GM23338 (cell line): Measurements from ENCODE around the gene ZNF865. TPM values are rescaled to one million over a fixed set of nuclear protein-coding genes. Genes with fewer than 3 reads are reported as not detected.
A peak's percentile ranks its signal among the peaks of the same experiment; 100 is the strongest.

Experiments
- ATAC-seq: fragments of 200-7000 bp; cut with Tn5 transposase; 3 replicates; pipeline ENCODE4 v1.9.1; 2020
- DNase-seq: peaks from one replicate; pipeline ENCODE4 v3.0.0-alpha.2; 2015; ENCODE audit warnings: low spot score
- H2AFZ ChIP-seq: fragments of 200-600 bp; sonication (generic); 2 replicates; pipeline ENCODE4 v1.8.0; 2016; ENCODE audit warnings: antibody characterized with exemption, mild to moderate bottlenecking, moderate library complexity
- H3F3A ChIP-seq: fragments of 200-600 bp; sonication (generic); replicated peaks from 2 replicates; pipeline ENCODE4 v1.8.0; 2017; ENCODE audit warnings: antibody characterized with exemption, mixed run types, low read depth
- H3K27ac ChIP-seq: fragments of 200-600 bp; sonication (generic); 2 replicates; pipeline ENCODE4 v1.6.1; 2016; ENCODE audit warnings: low read depth
- H3K27me3 ChIP-seq: fragments of 200-600 bp; sonication (generic); 2 replicates; pipeline ENCODE4 v1.8.0; 2016; ENCODE audit warnings: mild to moderate bottlenecking, mixed run types, moderate library complexity; ENCODE audit not compliant: insufficient read depth
- H3K36me3 ChIP-seq: fragments of 200-600 bp; sonication (generic); 2 replicates; pipeline ENCODE4 v1.8.0; 2016; ENCODE audit warnings: mild to moderate bottlenecking; ENCODE audit not compliant: insufficient read depth
- H3K4me1 ChIP-seq: fragments of 200-600 bp; sonication (generic); 2 replicates; pipeline ENCODE4 v1.8.0; 2016; ENCODE audit warnings: mild to moderate bottlenecking, moderate library complexity; ENCODE audit not compliant: insufficient read depth
- H3K4me2 ChIP-seq: fragments of 200-600 bp; sonication (generic); 2 replicates; pipeline ENCODE4 v1.7.1; 2017; ENCODE audit warnings: mixed run types
- H3K4me3 ChIP-seq: fragments of 200-600 bp; sonication (generic); 2 replicates; pipeline ENCODE4 v1.6.1; 2016; ENCODE audit warnings: mixed run types
- H3K79me2 ChIP-seq: fragments of 200-600 bp; sonication (generic); replicated peaks from 2 replicates; pipeline ENCODE4 v1.8.0; 2017; ENCODE audit warnings: mild to moderate bottlenecking; ENCODE audit not compliant: insufficient read depth
- H3K9me2 ChIP-seq: fragments of 200-600 bp; sonication (generic); 2 replicates; pipeline ENCODE4 v1.8.0; 2017; ENCODE audit not compliant: insufficient read depth
- H4K20me1 ChIP-seq: fragments of 200-600 bp; sonication (generic); replicated peaks from 2 replicates; pipeline ENCODE4 v1.8.0; 2017; ENCODE audit warnings: mild to moderate bottlenecking; ENCODE audit not compliant: insufficient read depth
- H3K27ac Mint-ChIP-seq: 2 replicates; pipeline ENCODE4 v1.8.0; 2020; ENCODE audit warnings: inconsistent platforms, mild to moderate bottlenecking, moderate library complexity, mixed read lengths
- H3K27me3 Mint-ChIP-seq: 3 replicates; pipeline ENCODE4 v1.8.0; 2022; ENCODE audit warnings: low read depth, mild to moderate bottlenecking, moderate library complexity, mixed read lengths, inconsistent platforms; ENCODE audit not compliant: insufficient read depth, poor library complexity
- H3K36me3 Mint-ChIP-seq: 3 replicates; pipeline ENCODE4 v1.8.0; 2021; ENCODE audit warnings: low read depth, mild to moderate bottlenecking, inconsistent platforms, moderate library complexity, mixed read lengths
- H3K4me1 Mint-ChIP-seq: 3 replicates; pipeline ENCODE4 v1.8.0; 2020; ENCODE audit warnings: mild to moderate bottlenecking, inconsistent platforms, mixed read lengths
- H3K4me3 Mint-ChIP-seq: 3 replicates; pipeline ENCODE4 v1.8.0; 2021; ENCODE audit warnings: moderate library complexity, mild to moderate bottlenecking, inconsistent platforms, mixed read lengths
- H3K9me3 Mint-ChIP-seq: 3 replicates; pipeline ENCODE4 v1.8.0; 2020; ENCODE audit warnings: moderate library complexity, mild to moderate bottlenecking, inconsistent platforms, mixed read lengths
- CREB1 ChIP-seq: fragments of 250-450 bp; sonication (Bioruptor Pico); IDR thresholded peaks from 2 replicates; pipeline ENCODE4 v1.5.0; 2020; ENCODE audit warnings: low read depth, mild to moderate bottlenecking, moderate library complexity
- CTCF ChIP-seq, 2 experiments: fragments of 200-600 bp in 1 of 2; sonication (generic) in 1 of 2; conservative IDR thresholded peaks; 2 replicates each; pipeline versions ENCODE4 v1.5.1 to v1.6.1; 2016 to 2017; ENCODE audit warnings: antibody characterized with exemption in 2 of 2, low read depth in 2 of 2, mild to moderate bottlenecking in 2 of 2, moderate library complexity in 1 of 2
- EZH2 ChIP-seq: fragments of 200-600 bp; sonication (generic); IDR thresholded peaks from one replicate; pipeline ENCODE4 v1.8.0; 2017; ENCODE audit warnings: antibody characterized with exemption, mild to moderate bottlenecking, low read depth; ENCODE audit not compliant: unreplicated experiment
- JUNB ChIP-seq: IDR thresholded peaks from one replicate; pipeline ENCODE4 v1.6.1; 2016; ENCODE audit warnings: antibody characterized with exemption; ENCODE audit not compliant: unreplicated experiment
- NANOG ChIP-seq: IDR thresholded peaks from 2 replicates; pipeline ENCODE4 v1.6.1; 2016; ENCODE audit warnings: antibody characterized with exemption, borderline replicate concordance
- POLR2AphosphoS5 ChIP-seq: IDR thresholded peaks from 2 replicates; pipeline ENCODE4 v1.6.1; 2016; ENCODE audit warnings: antibody characterized with exemption, low read depth
- polyA plus RNA-seq: library from polyadenylated mRNA; unstranded; fragments of >200 nt; fragmentation: Nextera tagmentation; extraction: Ambion mirVana; gene quantifications from 2 replicates; pipeline ENCODE4 v1.2.1, GENCODE V29; 2016
- total RNA-seq: library from RNA; depleted of rRNA; stranded (reverse); fragments of >200 nt; shearing (Covaris generic); gene quantifications from 2 replicates; pipeline ENCODE4 v1.2.3, GENCODE V29; 2014
- TF ChIP-seq, protein P1 (sequence below): IDR thresholded peaks from one replicate; pipeline ENCODE4 v1.6.1; 2018; ENCODE audit warnings: antibody characterized with exemption; ENCODE audit not compliant: unreplicated experiment
- TF ChIP-seq, protein P2 (sequence below): IDR thresholded peaks from 2 replicates; pipeline ENCODE4 v1.6.1; 2016; ENCODE audit warnings: antibody characterized with exemption

Gene ZNF865
- total and polyA plus RNA-seq, 2 experiments from 2014 or later = 2.2 to 12.1 TPM

GRCh38 chr19:55652311-55653128 lies 47.1 kb downstream of the ZNF865 start (continued):
- TF ChIP-seq EZH2 (no peak), JUNB (no peak), NANOG (no peak)
- TF ChIP-seq, protein P1, sequence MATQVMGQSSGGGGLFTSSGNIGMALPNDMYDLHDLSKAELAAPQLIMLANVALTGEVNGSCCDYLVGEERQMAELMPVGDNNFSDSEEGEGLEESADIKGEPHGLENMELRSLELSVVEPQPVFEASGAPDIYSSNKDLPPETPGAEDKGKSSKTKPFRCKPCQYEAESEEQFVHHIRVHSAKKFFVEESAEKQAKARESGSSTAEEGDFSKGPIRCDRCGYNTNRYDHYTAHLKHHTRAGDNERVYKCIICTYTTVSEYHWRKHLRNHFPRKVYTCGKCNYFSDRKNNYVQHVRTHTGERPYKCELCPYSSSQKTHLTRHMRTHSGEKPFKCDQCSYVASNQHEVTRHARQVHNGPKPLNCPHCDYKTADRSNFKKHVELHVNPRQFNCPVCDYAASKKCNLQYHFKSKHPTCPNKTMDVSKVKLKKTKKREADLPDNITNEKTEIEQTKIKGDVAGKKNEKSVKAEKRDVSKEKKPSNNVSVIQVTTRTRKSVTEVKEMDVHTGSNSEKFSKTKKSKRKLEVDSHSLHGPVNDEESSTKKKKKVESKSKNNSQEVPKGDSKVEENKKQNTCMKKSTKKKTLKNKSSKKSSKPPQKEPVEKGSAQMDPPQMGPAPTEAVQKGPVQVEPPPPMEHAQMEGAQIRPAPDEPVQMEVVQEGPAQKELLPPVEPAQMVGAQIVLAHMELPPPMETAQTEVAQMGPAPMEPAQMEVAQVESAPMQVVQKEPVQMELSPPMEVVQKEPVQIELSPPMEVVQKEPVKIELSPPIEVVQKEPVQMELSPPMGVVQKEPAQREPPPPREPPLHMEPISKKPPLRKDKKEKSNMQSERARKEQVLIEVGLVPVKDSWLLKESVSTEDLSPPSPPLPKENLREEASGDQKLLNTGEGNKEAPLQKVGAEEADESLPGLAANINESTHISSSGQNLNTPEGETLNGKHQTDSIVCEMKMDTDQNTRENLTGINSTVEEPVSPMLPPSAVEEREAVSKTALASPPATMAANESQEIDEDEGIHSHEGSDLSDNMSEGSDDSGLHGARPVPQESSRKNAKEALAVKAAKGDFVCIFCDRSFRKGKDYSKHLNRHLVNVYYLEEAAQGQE = no peak

GRCh38 chr19:55653651-55654322 lies 48.3 kb downstream of the ZNF865 start:
- peak overlapping the region; percentile 99 for H3K27ac Mint-ChIP-seq
- H3K27ac ChIP-seq = peak overlapping the region; percentile 56
- peaks cover 27% of the 10 kb centered on the region for H3K4me1 ChIP-seq
- peak overlapping the region; percentile 92 for H3K4me3 Mint-ChIP-seq
- H3K36me3 ChIP-seq = no peaks in the 10 kb centered on the region
- H3K9me2 ChIP-seq = no peaks in the 10 kb centered on the region
- peaks cover 17% of the 10 kb centered on the region for H3F3A ChIP-seq
- no peaks in the 10 kb centered on the region; the same call in 2 of the 3 replicates for H3K9me3 Mint-ChIP-seq
- H3K27me3 ChIP-seq = no peaks in the 10 kb centered on the region
- H4K20me1 ChIP-seq = peaks cover 27% of the 10 kb centered on the region
- TF ChIP-seq CTCF (conservative IDR thresholded peaks at IDR 0.05; ENCODE audit: low read depth in 2 of 2) (peak; percentile 97 to 100), CREB1 (CRISPR knock-in tag) (peak; percentile 54), EZH2 (no peak), POLR2AphosphoS5 (peak; percentile 53)
- TF ChIP-seq, protein P2, sequence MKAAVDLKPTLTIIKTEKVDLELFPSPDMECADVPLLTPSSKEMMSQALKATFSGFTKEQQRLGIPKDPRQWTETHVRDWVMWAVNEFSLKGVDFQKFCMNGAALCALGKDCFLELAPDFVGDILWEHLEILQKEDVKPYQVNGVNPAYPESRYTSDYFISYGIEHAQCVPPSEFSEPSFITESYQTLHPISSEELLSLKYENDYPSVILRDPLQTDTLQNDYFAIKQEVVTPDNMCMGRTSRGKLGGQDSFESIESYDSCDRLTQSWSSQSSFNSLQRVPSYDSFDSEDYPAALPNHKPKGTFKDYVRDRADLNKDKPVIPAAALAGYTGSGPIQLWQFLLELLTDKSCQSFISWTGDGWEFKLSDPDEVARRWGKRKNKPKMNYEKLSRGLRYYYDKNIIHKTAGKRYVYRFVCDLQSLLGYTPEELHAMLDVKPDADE = peak; percentile 68; the same call in 1 of the 2 replicates
- ATAC-seq (peak; percentile 38), DNase-seq (peak; percentile 97)
- H3K4me1 Mint-ChIP-seq = peaks cover 44% of the 10 kb centered on the region
- peaks cover 35% of the 10 kb centered on the region for H3K79me2 ChIP-seq
- no peak overlapping the region; the same call in 1 of the 2 replicates for H2AFZ ChIP-seq
- H3K4me3 ChIP-seq = peak overlapping the region; percentile 100
- peaks cover 31% of the 10 kb centered on the region for H3K36me3 Mint-ChIP-seq
- H3K4me2 ChIP-seq = peak overlapping the region; percentile 73
- H3K27me3 Mint-ChIP-seq = peaks cover 34% of the 10 kb centered on the region
